OCI-LY7 (cell line): ENCODE results near the gene TTC39A.

ENCODE experiments used
- CTCF ChIP-seq: fragments of 200-600 bp; sonication (generic); conservative IDR thresholded peaks from 2 replicates; pipeline ENCODE4 v1.5.1; 2014; ENCODE audit warnings: mild to moderate bottlenecking, antibody characterized with exemption, low read length, moderate library complexity, mixed read lengths
- EZH2phosphoT487 ChIP-seq: fragments of 200-600 bp; sonication (generic); IDR thresholded peaks from 2 replicates; pipeline ENCODE4 v1.6.1; 2018; ENCODE audit warnings: low read depth, borderline replicate concordance, mild to moderate bottlenecking, mixed run types, antibody characterized with exemption, low read length, moderate library complexity, mixed read lengths

GRCh38 chr1:51287966-51288365, 42.4 kb downstream of the TTC39A start:
- no peak for TF ChIP-seq CTCF
- no peak for TF ChIP-seq EZH2phosphoT487
